ENCODE data around the gene CYP27C1. TPM values are rescaled to one million over a fixed set of nuclear protein-coding genes. Genes with fewer than 3 reads are reported as not detected.

CYP27C1 gene
- total and polyA plus RNA-seq, 10 of the 15 experiments (the other 5 are each of a cell fraction or from before 2014, with no cell fraction given): not detected

GRCh38 chr2:127170452-127171197 is 49.5 kb downstream of the CYP27C1 start (continued):
- TF ChIP-seq ZNF384 (IDR thresholded peaks at IDR 0.05; ENCODE audit: borderline replicate concordance, low read depth, low read length) (no peak), ESRRA (IDR thresholded peaks at IDR 0.05; ENCODE audit: low read length) (no peak), IRF5 (IDR thresholded peaks at IDR 0.05; ENCODE audit: borderline replicate concordance) (no peak)

DNA sequence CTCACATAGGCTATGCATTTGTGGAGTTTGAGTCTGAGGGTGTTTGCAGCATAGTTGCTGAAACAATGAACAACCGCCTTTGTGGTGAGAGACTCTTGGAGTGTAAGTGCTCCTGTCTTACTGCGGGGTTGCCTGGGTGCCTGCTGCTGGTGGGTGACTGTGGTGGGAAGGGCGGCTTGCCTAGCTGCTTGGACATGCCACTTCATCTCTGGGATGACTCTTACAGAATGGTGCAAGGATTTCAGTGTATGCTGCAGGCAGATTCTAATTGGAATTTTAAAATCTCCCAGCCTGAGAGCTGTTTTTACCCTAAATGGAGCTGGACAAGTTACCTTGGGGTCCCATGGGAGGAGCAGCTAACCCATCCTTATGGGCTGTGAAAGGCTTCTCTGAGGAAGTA is 50.1 kb downstream of the CYP27C1 start:
- Histone ChIP-seq H3K9ac (ENCODE audit: control insufficient read depth, insufficient read depth, low read length) (no peak overlapping the region), H3K27me3 (replicated peaks in 1 of 2; ENCODE audit: control insufficient read depth in 2 of 2, insufficient read depth in 2 of 2, low read length in 1 of 2) (no peaks in the 10 kb centered on the region; a peak in 1 of 4 replicates), H3K4me3 (no peak overlapping the region), H3K4me2 (ENCODE audit: control insufficient read depth, insufficient read depth) (no peak overlapping the region), H3K9me3 (replicated peaks; ENCODE audit: control insufficient read depth, insufficient read depth, low read length) (no peaks in the 10 kb centered on the region), H2AFZ (ENCODE audit: control insufficient read depth, low read depth, low read length) (no peak overlapping the region), H4K20me1 (ENCODE audit: control insufficient read depth, insufficient read depth) (no peaks in the 10 kb centered on the region), H3K4me1 (ENCODE audit: control insufficient read depth, insufficient read depth, low read length) (no peaks in the 10 kb centered on the region), H3K27ac (ENCODE audit: control insufficient read depth, insufficient read depth) (no peak overlapping the region), H3K36me3 (ENCODE audit: control insufficient read depth in 2 of 2, insufficient read depth in 2 of 2, low read length in 1 of 2) (no peaks in the 10 kb centered on the region), H3K79me2 (ENCODE audit: control insufficient read depth, insufficient read depth, low read length) (no peaks in the 10 kb centered on the region)
- ATAC-seq: no peak
- no peak for FAIRE-seq
- ChIA-PET SMC1A (ENCODE audit: uncharacterized antibody, unreplicated experiment) (interaction anchor here (1.0 kb wide), 1 partner anchor 310 kb away, joined by 3 read pairs; no protein-coding TSS in a partner anchor), POLR2A (no interaction called here), CTCF (interaction anchor here (1.5 to 1.8 kb wide), 2 partner anchors 27 to 102 kb away, joined by 4 to 8 read pairs; no protein-coding TSS in a partner anchor), RAD21 (ENCODE audit: unreplicated experiment) (interaction anchor here (1.2 kb wide), 1 partner anchor 102 kb away, joined by 3 read pairs; no protein-coding TSS in a partner anchor)
- BruUV-seq (replicated peaks): no TSS peak
- intact Hi-C loops (cut with micrococcal nuclease; ENCODE audit: unreplicated experiment) (loop anchor here (5.0 kb wide), 1 partner anchor 103 kb away; no protein-coding TSS in a partner anchor), in situ Hi-C loops (cut with MboI) (no loop called here)
- 62% methylated on average over 3 of the region's 3 CpGs for WGBS (ENCODE audit: insufficient coverage, insufficient replicate concordance, low lambda C conversion rate, missing lambda C conversion rate)
- no peak for DNase-seq (ENCODE audit: low read depth, low spot score)
- TF ChIP-seq, protein P1, sequence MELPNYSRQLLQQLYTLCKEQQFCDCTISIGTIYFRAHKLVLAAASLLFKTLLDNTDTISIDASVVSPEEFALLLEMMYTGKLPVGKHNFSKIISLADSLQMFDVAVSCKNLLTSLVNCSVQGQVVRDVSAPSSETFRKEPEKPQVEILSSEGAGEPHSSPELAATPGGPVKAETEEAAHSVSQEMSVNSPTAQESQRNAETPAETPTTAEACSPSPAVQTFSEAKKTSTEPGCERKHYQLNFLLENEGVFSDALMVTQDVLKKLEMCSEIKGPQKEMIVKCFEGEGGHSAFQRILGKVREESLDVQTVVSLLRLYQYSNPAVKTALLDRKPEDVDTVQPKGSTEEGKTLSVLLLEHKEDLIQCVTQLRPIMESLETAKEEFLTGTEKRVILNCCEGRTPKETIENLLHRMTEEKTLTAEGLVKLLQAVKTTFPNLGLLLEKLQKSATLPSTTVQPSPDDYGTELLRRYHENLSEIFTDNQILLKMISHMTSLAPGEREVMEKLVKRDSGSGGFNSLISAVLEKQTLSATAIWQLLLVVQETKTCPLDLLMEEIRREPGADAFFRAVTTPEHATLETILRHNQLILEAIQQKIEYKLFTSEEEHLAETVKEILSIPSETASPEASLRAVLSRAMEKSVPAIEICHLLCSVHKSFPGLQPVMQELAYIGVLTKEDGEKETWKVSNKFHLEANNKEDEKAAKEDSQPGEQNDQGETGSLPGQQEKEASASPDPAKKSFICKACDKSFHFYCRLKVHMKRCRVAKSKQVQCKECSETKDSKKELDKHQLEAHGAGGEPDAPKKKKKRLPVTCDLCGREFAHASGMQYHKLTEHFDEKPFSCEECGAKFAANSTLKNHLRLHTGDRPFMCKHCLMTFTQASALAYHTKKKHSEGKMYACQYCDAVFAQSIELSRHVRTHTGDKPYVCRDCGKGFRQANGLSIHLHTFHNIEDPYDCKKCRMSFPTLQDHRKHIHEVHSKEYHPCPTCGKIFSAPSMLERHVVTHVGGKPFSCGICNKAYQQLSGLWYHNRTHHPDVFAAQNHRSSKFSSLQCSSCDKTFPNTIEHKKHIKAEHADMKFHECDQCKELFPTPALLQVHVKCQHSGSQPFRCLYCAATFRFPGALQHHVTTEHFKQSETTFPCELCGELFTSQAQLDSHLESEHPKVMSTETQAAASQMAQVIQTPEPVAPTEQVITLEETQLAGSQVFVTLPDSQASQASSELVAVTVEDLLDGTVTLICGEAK (IDR thresholded peaks at IDR 0.05; ENCODE audit: borderline replicate concordance): no peak
- TF ChIP-seq STAT1 (conservative IDR thresholded peaks at IDR 0.05): no peak
- no peak for TF ChIP-seq KDM1A (IDR thresholded peaks at IDR 0.05; ENCODE audit: borderline replicate concordance)
- TF ChIP-seq ATF2 (IDR thresholded peaks at IDR 0.05; ENCODE audit: low read length): no peak
- TF ChIP-seq ZNF207 (IDR thresholded peaks at IDR 0.05; ENCODE audit: borderline replicate concordance): no peak
- no peak for TF ChIP-seq ESRRA (IDR thresholded peaks at IDR 0.05; ENCODE audit: low read length)
- TF ChIP-seq FOXM1 (IDR thresholded peaks at IDR 0.05; ENCODE audit: low read depth, low read length): no peak
- no peak for TF ChIP-seq MEF2B (IDR thresholded peaks at IDR 0.05; ENCODE audit: partially characterized antibody, poor library complexity, severe bottlenecking)
- no peak for TF ChIP-seq SRF (IDR thresholded peaks at IDR 0.05; ENCODE audit: low read depth in 2 of 2, low read length in 2 of 2)
- no peak for TF ChIP-seq SMC3 (IDR thresholded peaks at IDR 0.05; ENCODE audit: borderline replicate concordance, low read length)
- no peak for TF ChIP-seq TCF7 (IDR thresholded peaks at IDR 0.05; ENCODE audit: borderline replicate concordance)
- no peak for TF ChIP-seq ZNF24 (IDR thresholded peaks at IDR 0.05)
- no peak for TF ChIP-seq RUNX3 (IDR thresholded peaks at IDR 0.05; ENCODE audit: low read length)
- TF ChIP-seq CHD1 (IDR thresholded peaks at IDR 0.05; ENCODE audit: low read depth, low read length): no peak
